Measurements from ENCODE around the gene ATP6V1G2. TPM values are rescaled to one million over a fixed set of nuclear protein-coding genes. Genes with fewer than 3 reads are reported as not detected.

ATP6V1G2 gene
- total RNA-seq, 4 donors from 2014 or later = 2.0 to 5.0 (median 2.2) TPM

- Histone ChIP-seq H3K27ac (replicated peaks in 1 of 4) (peak overlapping the region; percentile 82 to 86 (median 84)), H3K27me3 (no peaks in the 10 kb centered on the region), H3K9me3 (no peaks in the 10 kb centered on the region), H3K36me3 (peaks cover 9 to 45% (median 31%) of the 10 kb centered on the region in 4 donors), H3K4me1 (peaks cover 12 to 45% (median 40%) of the 10 kb centered on the region in 4 donors), H3K4me3 (peak overlapping the region; percentile 49 to 60 (median 54))
- intact Hi-C loops (cut with DNase I) = loop anchor here (5.0 kb wide), 1 partner anchor 34 kb away; the partner anchor contains the start of gene LTB
- TF ChIP-seq POLR2A (IDR thresholded peaks at IDR 0.05; ENCODE audit: low read depth) = no peak
- TF ChIP-seq POLR2AphosphoS5 (IDR thresholded peaks at IDR 0.05) = no peak
- TF ChIP-seq EP300 (IDR thresholded peaks at IDR 0.05) = no peak
- no peak for TF ChIP-seq CTCF (IDR thresholded peaks at IDR 0.05)
- no peak for DNase-seq (ENCODE audit: extremely low spot score)
- 95% methylated on average over 2 of the region's 2 CpGs for WGBS
Observed at GRCh38 chr6:31548544-31548873, 2.1 kb upstream of the ATP6V1G2 start.

GRCh38 chr6:31547727-31548543, 1.5 kb upstream of the ATP6V1G2 start:
- H3K9me3 ChIP-seq = no peaks in the 10 kb centered on the region
- no peaks in the 10 kb centered on the region for H3K27me3 ChIP-seq
- H3K4me1 ChIP-seq = peaks cover 15 to 47% (median 44%) of the 10 kb centered on the region in 4 donors
- intact Hi-C loops (cut with DNase I) = loop anchor here (5.0 kb wide), 1 partner anchor 34 kb away; the partner anchor contains the start of gene LTB
- no peak for DNase-seq (ENCODE audit: extremely low spot score)
- peak overlapping the region; percentile 49 to 60 (median 54) for H3K4me3 ChIP-seq
- 76% methylated on average over 22 of the region's 24 CpGs for WGBS
- H3K36me3 ChIP-seq = peaks cover 9 to 39% (median 28%) of the 10 kb centered on the region in 4 donors
- TF ChIP-seq POLR2AphosphoS5 (IDR thresholded peaks at IDR 0.05) (no peak), CTCF (IDR thresholded peaks at IDR 0.05) (no peak), EP300 (IDR thresholded peaks at IDR 0.05) (no peak), POLR2A (IDR thresholded peaks at IDR 0.05; ENCODE audit: low read depth) (no peak)
- H3K27ac ChIP-seq (replicated peaks in 1 of 4) = peak overlapping the region; percentile 82 to 86 (median 84)

GRCh38 chr6:31546958-31547726, 734 bp upstream of the ATP6V1G2 start, which contains the start of gene NFKBIL1:
NFKBIL1 (plus strand) TSS chr6:31547608; CDS start chr6:31547695, 87 bp downstream.
- no peaks in the 10 kb centered on the region for H3K9me3 ChIP-seq
- H3K4me1 ChIP-seq = peaks cover 20 to 54% (median 50%) of the 10 kb centered on the region in 4 donors
- intact Hi-C loops (cut with DNase I) = loop anchor here (1.0 to 5.0 kb wide), 2 partner anchors 35 to 51 kb away; partner anchors contain the start of gene LTB
- peaks cover 9 to 32% (median 25%) of the 10 kb centered on the region in 4 donors for H3K36me3 ChIP-seq
- DNase-seq (ENCODE audit: extremely low spot score) = peak; percentile 99
- TF ChIP-seq POLR2A (IDR thresholded peaks at IDR 0.05; ENCODE audit: low read depth) (no peak), POLR2AphosphoS5 (IDR thresholded peaks at IDR 0.05) (peak; percentile 87 to 98)
- peak within 1 kb of the TSS; percentile 49 to 60 (median 54) for H3K4me3 ChIP-seq
- H3K27me3 ChIP-seq = no peaks in the 10 kb centered on the region
- H3K27ac ChIP-seq (replicated peaks in 1 of 4) = peak within 1 kb of the TSS; percentile 82 to 86 (median 84)
- 1% methylated on average over 25 of the region's 25 CpGs for WGBS

GRCh38 chr6:31545291-31545690, 1.1 kb downstream of the ATP6V1G2 start:
- intact Hi-C loops (cut with DNase I) = loop anchor here (5.0 kb wide), 1 partner anchor 37 kb away; the partner anchor contains the start of gene LTB
- H3K27me3 ChIP-seq = no peaks in the 10 kb centered on the region
- WGBS = 61% methylated on average over 7 of the region's 7 CpGs

More at GRCh38 chr6:31545291-31545690, 1.1 kb downstream of the ATP6V1G2 start:
- no peak for TF ChIP-seq POLR2A (IDR thresholded peaks at IDR 0.05; ENCODE audit: low read depth)
- no peak for TF ChIP-seq EP300 (IDR thresholded peaks at IDR 0.05)
- TF ChIP-seq CTCF (IDR thresholded peaks at IDR 0.05) = no peak
- TF ChIP-seq POLR2AphosphoS5 (IDR thresholded peaks at IDR 0.05) = no peak
- Histone ChIP-seq H3K4me1 (peaks cover 25 to 56% (median 48%) of the 10 kb centered on the region in 4 donors), H3K4me3 (no peak overlapping the region), H3K27ac (replicated peaks in 1 of 4) (no peak overlapping the region), H3K36me3 (peaks cover 5 to 17% (median 10%) of the 10 kb centered on the region in 4 donors), H3K9me3 (no peaks in the 10 kb centered on the region)
- no peak for DNase-seq (ENCODE audit: extremely low spot score)

Data from esophagus muscularis mucosa (tissue), 4 donors.